HepG2 (cell line): ENCODE results near the gene RAC3. TPM values are rescaled to one million over a fixed set of nuclear protein-coding genes. Genes with fewer than 3 reads are reported as not detected.

Experiments
- ELK4 ChIP-seq: sonication (generic); formaldehyde crosslinking; IDR thresholded peaks from 2 replicates; pipeline ENCODE4 v1.9.0; 2021; ENCODE audit warnings: missing genetic modification reagents, borderline replicate concordance
- EZH2 ChIP-seq: conservative IDR thresholded peaks from 2 replicates; pipeline ENCODE4 v1.6.1; 2012; ENCODE audit warnings: mild to moderate bottlenecking, low read depth, low read length, moderate library complexity
- FOXK2 ChIP-seq: fragments of 450-650 bp; IDR thresholded peaks from 2 replicates; pipeline ENCODE4 v1.6.1; 2016
- GATAD1 ChIP-seq: IDR thresholded peaks from 2 replicates; pipeline ENCODE4 v1.6.1; 2016; ENCODE audit warnings: missing genetic modification reagents, missing compliant biosample characterization
- GATAD2A ChIP-seq: IDR thresholded peaks from 2 replicates; pipeline ENCODE4 v1.6.1; 2016
- HDAC2 ChIP-seq: sonication (generic); formaldehyde crosslinking; IDR thresholded peaks from 2 replicates; pipeline ENCODE4 v1.4.0; 2020; ENCODE audit warnings: missing genetic modification reagents
- HIC2 ChIP-seq: sonication (generic); formaldehyde crosslinking; IDR thresholded peaks from 2 replicates; pipeline ENCODE4 v1.9.0; 2022; ENCODE audit warnings: low read depth, missing genetic modification reagents
- IRF2 ChIP-seq: IDR thresholded peaks from 2 replicates; pipeline ENCODE4 v1.6.1; 2018; ENCODE audit warnings: missing genetic modification reagents, missing compliant biosample characterization
- KMT2A ChIP-seq: sonication (generic); formaldehyde crosslinking; IDR thresholded peaks from 2 replicates; pipeline ENCODE4 v1.4.0; 2020; ENCODE audit warnings: missing genetic modification reagents
- MYPOP ChIP-seq: sonication (generic); formaldehyde crosslinking; IDR thresholded peaks from 2 replicates; pipeline ENCODE4 v1.8.1; 2023; ENCODE audit warnings: mild to moderate bottlenecking, moderate library complexity, missing genetic modification reagents
- NCOA2 ChIP-seq: sonication (generic); formaldehyde crosslinking; IDR thresholded peaks from 2 replicates; pipeline ENCODE4 v1.8.0; 2022; ENCODE audit warnings: inconsistent platforms
- NFATC3 ChIP-seq: sonication (generic); formaldehyde crosslinking; IDR thresholded peaks from 2 replicates; pipeline ENCODE4 v1.5.1; 2020; ENCODE audit warnings: mild to moderate bottlenecking, missing genetic modification reagents
- PLRG1 ChIP-seq: fragments of 450-650 bp; conservative IDR thresholded peaks from 2 replicates; pipeline ENCODE4 v1.6.1; 2016
- RXRA ChIP-seq: sonication (generic); formaldehyde crosslinking; IDR thresholded peaks from 2 replicates; pipeline ENCODE4 v1.5.1; 2020; ENCODE audit warnings: missing genetic modification reagents
- RXRB ChIP-seq: IDR thresholded peaks from 2 replicates; pipeline ENCODE4 v1.6.1; 2016; ENCODE audit warnings: borderline replicate concordance, missing genetic modification reagents, missing compliant biosample characterization
- SAP130 ChIP-seq: IDR thresholded peaks from 2 replicates; pipeline ENCODE4 v1.6.1; 2016; ENCODE audit warnings: low read depth
- SIX4 ChIP-seq: sonication (generic); formaldehyde crosslinking; IDR thresholded peaks from 2 replicates; pipeline ENCODE4 v1.4.0; 2020; ENCODE audit warnings: missing genetic modification reagents
- STAT6 ChIP-seq: sonication (generic); formaldehyde crosslinking; IDR thresholded peaks from 2 replicates; pipeline ENCODE4 v1.4.0; 2020; ENCODE audit warnings: missing genetic modification reagents, mild to moderate bottlenecking, borderline replicate concordance
- ZBTB42 ChIP-seq: sonication (generic); formaldehyde crosslinking; IDR thresholded peaks from 2 replicates; pipeline ENCODE4 v1.5.0; 2020; ENCODE audit warnings: mild to moderate bottlenecking, missing genetic modification reagents
- ZC3H13 ChIP-seq: sonication (generic); formaldehyde crosslinking; IDR thresholded peaks from 2 replicates; pipeline ENCODE4 v1.8.1; 2023; ENCODE audit warnings: mild to moderate bottlenecking, missing genetic modification reagents, moderate library complexity
- ZFP1 ChIP-seq: IDR thresholded peaks from 2 replicates; pipeline ENCODE4 v1.6.1; 2016
- ZNF329 ChIP-seq: sonication (generic); formaldehyde crosslinking; IDR thresholded peaks from 2 replicates; pipeline ENCODE4 v1.9.0; 2021; ENCODE audit warnings: low read depth, mild to moderate bottlenecking, missing genetic modification reagents
- ZNF367 ChIP-seq: sonication (generic); formaldehyde crosslinking; IDR thresholded peaks from 2 replicates; pipeline ENCODE4 v1.4.0; 2020; ENCODE audit warnings: missing genetic modification reagents, borderline replicate concordance
- ZNF451 ChIP-seq: sonication (generic); formaldehyde crosslinking; IDR thresholded peaks from 2 replicates; pipeline ENCODE4 v1.5.0; 2020; ENCODE audit warnings: mild to moderate bottlenecking, missing genetic modification reagents
- ZNF546 ChIP-seq: sonication (generic); formaldehyde crosslinking; conservative IDR thresholded peaks from 2 replicates; pipeline ENCODE4 v1.8.1; 2023; ENCODE audit warnings: mild to moderate bottlenecking, missing genetic modification reagents
- ZNF788 ChIP-seq: sonication (generic); formaldehyde crosslinking; IDR thresholded peaks from 2 replicates; pipeline ENCODE4 v1.5.0; 2020; ENCODE audit warnings: mild to moderate bottlenecking, missing genetic modification reagents, borderline replicate concordance
- ZSCAN29 ChIP-seq: sonication (generic); formaldehyde crosslinking; conservative IDR thresholded peaks from 2 replicates; pipeline ENCODE4 v1.4.0; 2020; ENCODE audit warnings: mild to moderate bottlenecking, missing genetic modification reagents
- polyA plus RNA-seq, 8 experiments: library from polyadenylated mRNA; depleted of rRNA in 3 of 8; stranded (reverse) in 7 of 8; unstranded in 1 of 8; fragments of >200 nt; fragmentation: Illumina TruSeq in 4 of 8; extraction: Trizol in 4 of 8; gene quantifications; 2 replicates each; pipeline versions ENCODE4 v1.2.1 to v1.2.3, GENCODE V29; 2011 to 2016; ENCODE audit warnings: low read depth in 4 of 8, missing spikeins in 1 of 8, mixed read lengths in 1 of 8; ENCODE audit not compliant: insufficient read depth in 1 of 8
- total RNA-seq, 5 experiments: library from RNA; depleted of rRNA; stranded (reverse); fragments of >200 nt; fragmentation: Illumina TruSeq; extraction: Trizol; gene quantifications; 2 replicates each; pipeline ENCODE4 v1.2.3, GENCODE V29; 2016; ENCODE audit warnings: low read depth in 1 of 5
- TF ChIP-seq, protein P1 (sequence below): IDR thresholded peaks from 2 replicates; pipeline ENCODE4 v1.6.1; 2012; ENCODE audit warnings: inconsistent platforms

Gene RAC3
- total and polyA plus RNA-seq, 2 of the 13 experiments (the other 11 are each of a cell fraction or from before 2014, with no cell fraction given), result 10.5 to 21.3 TPM

GRCh38 chr17:82039695-82040299 is 8.3 kb downstream of the RAC3 start (continued):
- no peak for TF ChIP-seq ZNF788 (CRISPR knock-in tag)
- no peak for TF ChIP-seq STAT6
- TF ChIP-seq RXRB (CRISPR knock-in tag), result peak; percentile 30; the same call in 1 of the 2 replicates
- TF ChIP-seq, protein P1, sequence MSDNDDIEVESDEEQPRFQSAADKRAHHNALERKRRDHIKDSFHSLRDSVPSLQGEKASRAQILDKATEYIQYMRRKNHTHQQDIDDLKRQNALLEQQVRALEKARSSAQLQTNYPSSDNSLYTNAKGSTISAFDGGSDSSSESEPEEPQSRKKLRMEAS, result peak; percentile 36; the same call in 1 of the 2 replicates
- TF ChIP-seq GATAD2A, result peak; percentile 55
- no peak for TF ChIP-seq EZH2
- peak; percentile 95 for TF ChIP-seq HIC2
- no peak for TF ChIP-seq ZNF451
- TF ChIP-seq PLRG1, result no peak
- TF ChIP-seq SAP130 (CRISPR knock-in tag), result peak; percentile 44; the same call in 1 of the 2 replicates
- no peak for TF ChIP-seq MYPOP
- TF ChIP-seq ZFP1 (CRISPR knock-in tag), result no peak
- TF ChIP-seq ZSCAN29 (CRISPR knock-in tag), result no peak; the same call in 1 of the 2 replicates
- peak; percentile 62 for TF ChIP-seq RXRA (CRISPR knock-in tag)
- no peak for TF ChIP-seq IRF2 (CRISPR knock-in tag)
- TF ChIP-seq ZBTB42 (CRISPR knock-in tag), result no peak
- TF ChIP-seq ZNF546, result no peak
- no peak for TF ChIP-seq ZC3H13 (CRISPR knock-in tag)
- TF ChIP-seq HDAC2 (CRISPR knock-in tag), result peak; percentile 41; the same call in 1 of the 2 replicates
- TF ChIP-seq ZNF367 (CRISPR knock-in tag), result no peak
- TF ChIP-seq KMT2A (CRISPR knock-in tag), result no peak
- no peak for TF ChIP-seq GATAD1 (CRISPR knock-in tag)
- no peak for TF ChIP-seq NFATC3 (CRISPR knock-in tag)
- no peak for TF ChIP-seq ZNF329
- no peak for TF ChIP-seq SIX4 (CRISPR knock-in tag)
- TF ChIP-seq NCOA2, result no peak
- no peak for TF ChIP-seq FOXK2
- no peak for TF ChIP-seq ELK4 (CRISPR knock-in tag)
